Measurements from ENCODE around the gene RNF112. TPM values are rescaled to one million over a fixed set of nuclear protein-coding genes. Genes with fewer than 3 reads are reported as not detected.
A peak's percentile ranks its signal among the peaks of the same experiment; 100 is the strongest.

Gene RNF112
- total and polyA plus RNA-seq, 2 of the 13 experiments (the other 11 are each of a cell fraction or from before 2014, with no cell fraction given): 0.05 TPM; not detected in 1

- TF ChIP-seq ZBTB20 (CRISPR knock-in tag; IDR thresholded peaks at IDR 0.05; ENCODE audit: borderline replicate concordance, low read depth) (0 out of 2 replicates have a peak, but pooled peaks have one; percentile 6), ZNF672 (CRISPR knock-in tag; IDR thresholded peaks at IDR 0.05) (no peak), PHF5A (CRISPR knock-in tag; IDR thresholded peaks at IDR 0.05; ENCODE audit: low read depth, unreplicated experiment) (no peak), ZMYM2 (CRISPR knock-in tag; IDR thresholded peaks at IDR 0.05) (no peak), ATRX (CRISPR knock-in tag; IDR thresholded peaks at IDR 0.05; ENCODE audit: borderline replicate concordance) (no peak), CAMTA2 (CRISPR knock-in tag; IDR thresholded peaks at IDR 0.05; ENCODE audit: borderline replicate concordance) (no peak), MIER2 (CRISPR knock-in tag; IDR thresholded peaks at IDR 0.05) (peak; percentile 7; the same call in 1 of the 2 replicates), ZNF530 (CRISPR knock-in tag; IDR thresholded peaks at IDR 0.05; ENCODE audit: low read depth) (no peak), ZEB1 (IDR thresholded peaks at IDR 0.05; ENCODE audit: insufficient replicate concordance, low read depth) (no peak), ZBTB38 (CRISPR knock-in tag; IDR thresholded peaks at IDR 0.05) (peak; percentile 57; the same call in 1 of the 2 replicates), ZC3H13 (CRISPR knock-in tag; IDR thresholded peaks at IDR 0.05) (no peak; the same call in 1 of the 2 replicates), FOXJ3 (CRISPR knock-in tag; IDR thresholded peaks at IDR 0.05; ENCODE audit: borderline replicate concordance) (peak; percentile 70; the same call in 1 of the 2 replicates), TSC22D2 (CRISPR knock-in tag; IDR thresholded peaks at IDR 0.05; ENCODE audit: borderline replicate concordance) (no peak), POLR2AphosphoS2 (IDR thresholded peaks at IDR 0.05; ENCODE audit: low read depth, low read length) (no peak), ZNF678 (CRISPR knock-in tag; IDR thresholded peaks at IDR 0.05) (no peak), BORCS8-MEF2B (CRISPR knock-in tag; IDR thresholded peaks at IDR 0.05) (no peak), CENPT (CRISPR knock-in tag; IDR thresholded peaks at IDR 0.05; ENCODE audit: low read depth) (no peak), GFI1 (CRISPR knock-in tag; IDR thresholded peaks at IDR 0.05; ENCODE audit: borderline replicate concordance) (peak; percentile 44; the same call in 1 of the 2 replicates), ZBTB7B (CRISPR knock-in tag; IDR thresholded peaks at IDR 0.05) (0 out of 2 replicates have a peak, but pooled peaks have one; percentile 38), ZNF564 (CRISPR knock-in tag; IDR thresholded peaks at IDR 0.05) (0 out of 2 replicates have a peak, but pooled peaks have one; percentile 68), RFX3 (CRISPR knock-in tag; IDR thresholded peaks at IDR 0.05) (peak; percentile 59; the same call in 1 of the 2 replicates)
- TF ChIP-seq, protein P1, sequence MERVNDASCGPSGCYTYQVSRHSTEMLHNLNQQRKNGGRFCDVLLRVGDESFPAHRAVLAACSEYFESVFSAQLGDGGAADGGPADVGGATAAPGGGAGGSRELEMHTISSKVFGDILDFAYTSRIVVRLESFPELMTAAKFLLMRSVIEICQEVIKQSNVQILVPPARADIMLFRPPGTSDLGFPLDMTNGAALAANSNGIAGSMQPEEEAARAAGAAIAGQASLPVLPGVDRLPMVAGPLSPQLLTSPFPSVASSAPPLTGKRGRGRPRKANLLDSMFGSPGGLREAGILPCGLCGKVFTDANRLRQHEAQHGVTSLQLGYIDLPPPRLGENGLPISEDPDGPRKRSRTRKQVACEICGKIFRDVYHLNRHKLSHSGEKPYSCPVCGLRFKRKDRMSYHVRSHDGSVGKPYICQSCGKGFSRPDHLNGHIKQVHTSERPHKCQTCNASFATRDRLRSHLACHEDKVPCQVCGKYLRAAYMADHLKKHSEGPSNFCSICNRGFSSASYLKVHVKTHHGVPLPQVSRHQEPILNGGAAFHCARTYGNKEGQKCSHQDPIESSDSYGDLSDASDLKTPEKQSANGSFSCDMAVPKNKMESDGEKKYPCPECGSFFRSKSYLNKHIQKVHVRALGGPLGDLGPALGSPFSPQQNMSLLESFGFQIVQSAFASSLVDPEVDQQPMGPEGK (CRISPR knock-in tag; IDR thresholded peaks at IDR 0.05): peak; percentile 48; the same call in 1 of the 2 replicates
- TF ChIP-seq, protein P2, sequence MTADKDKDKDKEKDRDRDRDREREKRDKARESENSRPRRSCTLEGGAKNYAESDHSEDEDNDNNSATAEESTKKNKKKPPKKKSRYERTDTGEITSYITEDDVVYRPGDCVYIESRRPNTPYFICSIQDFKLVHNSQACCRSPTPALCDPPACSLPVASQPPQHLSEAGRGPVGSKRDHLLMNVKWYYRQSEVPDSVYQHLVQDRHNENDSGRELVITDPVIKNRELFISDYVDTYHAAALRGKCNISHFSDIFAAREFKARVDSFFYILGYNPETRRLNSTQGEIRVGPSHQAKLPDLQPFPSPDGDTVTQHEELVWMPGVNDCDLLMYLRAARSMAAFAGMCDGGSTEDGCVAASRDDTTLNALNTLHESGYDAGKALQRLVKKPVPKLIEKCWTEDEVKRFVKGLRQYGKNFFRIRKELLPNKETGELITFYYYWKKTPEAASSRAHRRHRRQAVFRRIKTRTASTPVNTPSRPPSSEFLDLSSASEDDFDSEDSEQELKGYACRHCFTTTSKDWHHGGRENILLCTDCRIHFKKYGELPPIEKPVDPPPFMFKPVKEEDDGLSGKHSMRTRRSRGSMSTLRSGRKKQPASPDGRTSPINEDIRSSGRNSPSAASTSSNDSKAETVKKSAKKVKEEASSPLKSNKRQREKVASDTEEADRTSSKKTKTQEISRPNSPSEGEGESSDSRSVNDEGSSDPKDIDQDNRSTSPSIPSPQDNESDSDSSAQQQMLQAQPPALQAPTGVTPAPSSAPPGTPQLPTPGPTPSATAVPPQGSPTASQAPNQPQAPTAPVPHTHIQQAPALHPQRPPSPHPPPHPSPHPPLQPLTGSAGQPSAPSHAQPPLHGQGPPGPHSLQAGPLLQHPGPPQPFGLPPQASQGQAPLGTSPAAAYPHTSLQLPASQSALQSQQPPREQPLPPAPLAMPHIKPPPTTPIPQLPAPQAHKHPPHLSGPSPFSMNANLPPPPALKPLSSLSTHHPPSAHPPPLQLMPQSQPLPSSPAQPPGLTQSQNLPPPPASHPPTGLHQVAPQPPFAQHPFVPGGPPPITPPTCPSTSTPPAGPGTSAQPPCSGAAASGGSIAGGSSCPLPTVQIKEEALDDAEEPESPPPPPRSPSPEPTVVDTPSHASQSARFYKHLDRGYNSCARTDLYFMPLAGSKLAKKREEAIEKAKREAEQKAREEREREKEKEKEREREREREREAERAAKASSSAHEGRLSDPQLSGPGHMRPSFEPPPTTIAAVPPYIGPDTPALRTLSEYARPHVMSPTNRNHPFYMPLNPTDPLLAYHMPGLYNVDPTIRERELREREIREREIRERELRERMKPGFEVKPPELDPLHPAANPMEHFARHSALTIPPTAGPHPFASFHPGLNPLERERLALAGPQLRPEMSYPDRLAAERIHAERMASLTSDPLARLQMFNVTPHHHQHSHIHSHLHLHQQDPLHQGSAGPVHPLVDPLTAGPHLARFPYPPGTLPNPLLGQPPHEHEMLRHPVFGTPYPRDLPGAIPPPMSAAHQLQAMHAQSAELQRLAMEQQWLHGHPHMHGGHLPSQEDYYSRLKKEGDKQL (CRISPR knock-in tag; IDR thresholded peaks at IDR 0.05; ENCODE audit: low read depth): no peak
These were observed 33.2 kb upstream of the RNF112 start (continued) for GRCh38 chr17:19377602-19378415.

Data from HepG2 (cell line).